MM.1S (cell line): ENCODE results near the gene ZNF177.

Experiments
- DNase-seq: peaks from one replicate; pipeline ENCODE4 v3.0.0-alpha.2; 2015
- H2AFZ ChIP-seq: fragments of 300-600 bp; sonication (generic); 2 replicates; pipeline ENCODE4 v1.6.0; 2016; ENCODE audit warnings: antibody characterized with exemption, low read length
- H3F3A ChIP-seq: fragments of 300-600 bp; sonication (generic); 2 replicates; pipeline ENCODE4 v1.6.1; 2016; ENCODE audit warnings: mild to moderate bottlenecking, antibody characterized with exemption, low read length, moderate library complexity, mixed read lengths; ENCODE audit not compliant: insufficient read depth
- H3K27ac ChIP-seq: fragments of 300-600 bp; sonication (generic); 2 replicates; pipeline ENCODE4 v1.5.1; 2016; ENCODE audit warnings: mild to moderate bottlenecking, low read length
- H3K27me3 ChIP-seq: fragments of 300-600 bp; sonication (generic); replicated peaks from 2 replicates; pipeline ENCODE4 v1.6.0; 2016; ENCODE audit warnings: low read length; ENCODE audit not compliant: insufficient read depth
- H3K36me3 ChIP-seq: fragments of 300-600 bp; sonication (generic); replicated peaks from 2 replicates; pipeline ENCODE4 v1.6.1; 2016; ENCODE audit warnings: mild to moderate bottlenecking, low read length, mixed read lengths; ENCODE audit not compliant: insufficient read depth
- H3K4me1 ChIP-seq: fragments of 300-600 bp; sonication (generic); 2 replicates; pipeline ENCODE4 v1.6.1; 2016; ENCODE audit warnings: low read length, mixed read lengths
- H3K4me2 ChIP-seq: fragments of 300-600 bp; sonication (generic); 2 replicates; pipeline ENCODE4 v1.6.0; 2016; ENCODE audit warnings: low read depth, low read length
- H3K4me3 ChIP-seq: fragments of 300-600 bp; sonication (generic); 2 replicates; pipeline ENCODE4 v1.5.1; 2016; ENCODE audit warnings: low read length, mixed read lengths
- H3K79me2 ChIP-seq: fragments of 300-600 bp; sonication (generic); 2 replicates; pipeline ENCODE4 v1.6.1; 2016; ENCODE audit warnings: mixed run types, low read length, mixed read lengths
- H3K9ac ChIP-seq: fragments of 300-600 bp; sonication (generic); 2 replicates; pipeline ENCODE4 v1.6.1; 2016; ENCODE audit warnings: low read length, mixed read lengths
- H3K9me2 ChIP-seq: fragments of 300-600 bp; sonication (generic); replicated peaks from 2 replicates; pipeline ENCODE4 v1.6.1; 2016; ENCODE audit warnings: mild to moderate bottlenecking, low read length, mixed read lengths; ENCODE audit not compliant: insufficient read depth
- H3K9me3 ChIP-seq: fragments of 300-600 bp; sonication (generic); replicated peaks from 2 replicates; pipeline ENCODE4 v1.6.1; 2016; ENCODE audit warnings: mild to moderate bottlenecking, low read length, mixed read lengths; ENCODE audit not compliant: insufficient read depth
- H4K20me1 ChIP-seq: fragments of 300-600 bp; sonication (generic); 2 replicates; pipeline ENCODE4 v1.6.1; 2016; ENCODE audit warnings: mild to moderate bottlenecking, low read length, moderate library complexity, mixed read lengths; ENCODE audit not compliant: insufficient read depth
- CTCF ChIP-seq: fragments of 300-600 bp; sonication (generic); IDR thresholded peaks from 2 replicates; pipeline ENCODE4 v1.5.1; 2016; ENCODE audit warnings: antibody characterized with exemption, low read length, mixed read lengths
- EZH2 ChIP-seq: fragments of 300-600 bp; sonication (generic); optimal IDR thresholded peaks from 2 replicates; pipeline ENCODE3; 2017; ENCODE audit warnings: low read depth, mild to moderate bottlenecking, antibody characterized with exemption, low read length, mixed read lengths
- EZH2phosphoT487 ChIP-seq: fragments of 300-600 bp; sonication (generic); IDR thresholded peaks from 2 replicates; pipeline ENCODE4 v1.6.1; 2018; ENCODE audit warnings: antibody characterized with exemption, low read length

ZNF177 gene

GRCh38 chr19:9427941-9428340 is 65.1 kb downstream of the ZNF177 start:
- H4K20me1 ChIP-seq, result no peaks in the 10 kb centered on the region
- H2AFZ ChIP-seq, result no peak overlapping the region
- H3K9me2 ChIP-seq, result no peaks in the 10 kb centered on the region
- TF ChIP-seq EZH2phosphoT487 (no peak), CTCF (no peak), EZH2 (no peak)
- H3K9ac ChIP-seq, result no peak overlapping the region
- H3K4me2 ChIP-seq, result no peak overlapping the region
- no peaks in the 10 kb centered on the region for H3K27me3 ChIP-seq
- no peak for DNase-seq
- H3K4me3 ChIP-seq, result no peak overlapping the region
- no peak overlapping the region for H3K27ac ChIP-seq
- H3K4me1 ChIP-seq, result no peaks in the 10 kb centered on the region
- no peaks in the 10 kb centered on the region for H3K79me2 ChIP-seq
- H3F3A ChIP-seq, result no peaks in the 10 kb centered on the region
- H3K9me3 ChIP-seq, result no peaks in the 10 kb centered on the region
- peaks cover 8% of the 10 kb centered on the region for H3K36me3 ChIP-seq

GRCh38 chr19:9430444-9430843 is 67.6 kb downstream of the ZNF177 start:
- Histone ChIP-seq H3K9me3 (no peaks in the 10 kb centered on the region), H3K4me1 (0 out of 2 replicates have a peak, but pooled peaks cover 5% of the 10 kb centered on the region), H3K27me3 (no peaks in the 10 kb centered on the region), H4K20me1 (no peaks in the 10 kb centered on the region), H3K79me2 (peaks cover 16% of the 10 kb centered on the region), H3K27ac (no peak overlapping the region), H2AFZ (no peak overlapping the region), H3K4me2 (no peak overlapping the region), H3K9me2 (no peaks in the 10 kb centered on the region), H3K4me3 (no peak overlapping the region), H3F3A (no peaks in the 10 kb centered on the region; the same call in 1 of the 2 replicates), H3K36me3 (peaks cover 10% of the 10 kb centered on the region), H3K9ac (no peak overlapping the region)
- TF ChIP-seq EZH2phosphoT487 (no peak), CTCF (no peak), EZH2 (no peak)
- DNase-seq, result no peak

- Histone ChIP-seq H3K79me2 (peaks cover 16% of the 10 kb centered on the region), H3K36me3 (peaks cover 10% of the 10 kb centered on the region), H3K9ac (no peak overlapping the region), H3K4me2 (no peak overlapping the region), H2AFZ (no peak overlapping the region), H3K9me2 (no peaks in the 10 kb centered on the region), H3K27ac (no peak overlapping the region), H3K27me3 (no peaks in the 10 kb centered on the region), H3K4me3 (no peak overlapping the region), H4K20me1 (no peaks in the 10 kb centered on the region), H3K9me3 (no peaks in the 10 kb centered on the region), H3F3A (peaks cover 6% of the 10 kb centered on the region; the same call in 1 of the 2 replicates), H3K4me1 (peaks cover 12% of the 10 kb centered on the region; the same call in 1 of the 2 replicates)
- TF ChIP-seq CTCF, result peak; percentile 25
- no peak for TF ChIP-seq EZH2
- DNase-seq, result no peak
These were observed 68.7 kb downstream of the ZNF177 start for GRCh38 chr19:9431475-9431874.
